ENCODE results near the gene KLHDC7B. TPM values are rescaled to one million over a fixed set of nuclear protein-coding genes. Genes with fewer than 3 reads are reported as not detected.
"Not testable (repeated sequence)": the region's sequence is repeated elsewhere in the genome, so short reads cannot be mapped to it uniquely, and the experiment has no call there.

KLHDC7B gene
- total and polyA plus RNA-seq, 5 experiments from 2014 or later, result 5.3 to 7.9 (median 6.2) TPM

DNA sequence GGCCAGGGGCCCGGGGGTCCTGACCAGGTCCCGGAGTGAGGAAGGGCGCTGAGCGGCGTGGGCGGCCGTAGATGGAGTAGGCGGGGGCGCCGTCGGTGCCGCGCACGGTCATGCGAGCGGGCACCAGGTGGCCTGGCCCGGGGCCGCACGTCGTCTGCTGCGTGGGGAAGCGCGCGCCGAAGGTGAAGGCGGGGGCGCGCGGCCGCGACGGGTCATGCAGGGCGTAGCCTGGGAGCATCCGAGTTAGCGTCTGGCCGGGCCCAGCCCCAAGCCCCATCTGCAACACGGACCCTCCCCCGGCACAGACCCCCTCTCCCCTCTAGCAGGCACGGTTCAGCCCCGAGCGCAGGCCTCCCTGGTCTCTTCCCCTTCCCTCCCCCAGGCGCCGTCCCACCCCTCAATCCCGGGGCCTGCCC, 14.1 kb upstream of the KLHDC7B start:
- Mint-ChIP-seq H3K4me3 (peak overlapping the region; percentile 79 to 91 (median 88)), H3K9me3 (no peaks in the 10 kb centered on the region), H3K36me3 (no peaks in the 10 kb centered on the region), H3K4me1 (peaks cover 20 to 50% (median 33%) of the 10 kb centered on the region in 4 donors), H3K27me3 (peaks cover 0 to 11% (median 0%) of the 10 kb centered on the region in 5 donors), H3K27ac (peak overlapping the region in 7 of 10 donors; percentile 90 to 97 (median 95))
- DNase-seq (peak in 4 of 10 donors; percentile 34 to 71 (median 58)), ATAC-seq (peak; percentile 44 to 56)
- POLR2A ChIA-PET, result interaction anchor here (0.6 to 2.3 kb wide), 7 partner anchors 8 to 90 kb away, joined by 3 to 12 read pairs (median 4); no protein-coding TSS in a partner anchor

DNA sequence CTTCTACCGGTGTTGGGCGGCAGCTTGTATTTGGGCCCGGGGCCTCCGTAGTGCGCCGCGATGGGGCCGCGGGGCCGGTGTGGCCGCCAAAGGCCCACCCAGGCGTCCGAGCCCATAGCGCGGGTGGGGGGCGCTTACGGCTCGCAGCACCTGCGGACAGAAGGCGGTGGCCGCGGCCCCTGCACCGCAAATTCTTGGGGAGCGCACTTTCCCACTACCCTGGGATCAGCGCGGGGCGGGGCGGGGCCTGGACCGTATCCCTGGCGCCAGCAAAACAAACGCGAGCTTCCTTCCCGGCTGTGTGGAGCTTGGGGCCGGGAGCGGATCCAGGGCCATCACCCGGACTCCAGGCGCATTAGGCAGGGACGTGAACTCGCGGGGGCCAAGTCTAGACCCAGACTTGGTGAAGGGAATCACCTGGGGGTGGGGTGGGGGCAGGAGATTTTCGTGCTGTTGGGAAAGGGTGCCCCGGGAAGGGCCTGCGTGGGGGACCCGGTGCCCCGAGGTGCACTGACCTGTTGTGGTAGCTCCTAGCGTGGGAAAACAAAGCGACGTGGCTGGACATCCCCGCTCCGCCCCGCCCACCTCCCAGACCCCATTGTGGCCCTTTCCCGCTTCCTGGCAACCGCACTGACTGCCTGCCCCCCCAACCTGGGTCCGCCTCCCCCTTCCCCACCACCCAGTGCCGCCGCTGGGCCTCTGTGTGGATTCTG, 13.6 kb upstream of the KLHDC7B start:
- POLR2A ChIA-PET, result interaction anchor here (0.6 to 2.3 kb wide), 11 partner anchors 8 to 290 kb away, joined by 3 to 12 read pairs (median 4); partner anchors contain the start of genes LMF2 and NCAPH2
- H3K4me3 Mint-ChIP-seq, result peak overlapping the region; percentile 28 to 91 (median 85)
- H3K4me1 Mint-ChIP-seq, result peaks cover 16 to 47% (median 28%) of the 10 kb centered on the region in 4 donors
- H3K27ac Mint-ChIP-seq, result peak overlapping the region in 6 of 10 donors; percentile 43 to 90 (median 88)
- peaks cover 0 to 11% (median 0%) of the 10 kb centered on the region in 5 donors for H3K27me3 Mint-ChIP-seq
- H3K9me3 Mint-ChIP-seq, result no peaks in the 10 kb centered on the region
- ATAC-seq (no peak), DNase-seq (peak in 1 of 10 donors; percentile 60)
- H3K36me3 Mint-ChIP-seq, result no peaks in the 10 kb centered on the region

DNA sequence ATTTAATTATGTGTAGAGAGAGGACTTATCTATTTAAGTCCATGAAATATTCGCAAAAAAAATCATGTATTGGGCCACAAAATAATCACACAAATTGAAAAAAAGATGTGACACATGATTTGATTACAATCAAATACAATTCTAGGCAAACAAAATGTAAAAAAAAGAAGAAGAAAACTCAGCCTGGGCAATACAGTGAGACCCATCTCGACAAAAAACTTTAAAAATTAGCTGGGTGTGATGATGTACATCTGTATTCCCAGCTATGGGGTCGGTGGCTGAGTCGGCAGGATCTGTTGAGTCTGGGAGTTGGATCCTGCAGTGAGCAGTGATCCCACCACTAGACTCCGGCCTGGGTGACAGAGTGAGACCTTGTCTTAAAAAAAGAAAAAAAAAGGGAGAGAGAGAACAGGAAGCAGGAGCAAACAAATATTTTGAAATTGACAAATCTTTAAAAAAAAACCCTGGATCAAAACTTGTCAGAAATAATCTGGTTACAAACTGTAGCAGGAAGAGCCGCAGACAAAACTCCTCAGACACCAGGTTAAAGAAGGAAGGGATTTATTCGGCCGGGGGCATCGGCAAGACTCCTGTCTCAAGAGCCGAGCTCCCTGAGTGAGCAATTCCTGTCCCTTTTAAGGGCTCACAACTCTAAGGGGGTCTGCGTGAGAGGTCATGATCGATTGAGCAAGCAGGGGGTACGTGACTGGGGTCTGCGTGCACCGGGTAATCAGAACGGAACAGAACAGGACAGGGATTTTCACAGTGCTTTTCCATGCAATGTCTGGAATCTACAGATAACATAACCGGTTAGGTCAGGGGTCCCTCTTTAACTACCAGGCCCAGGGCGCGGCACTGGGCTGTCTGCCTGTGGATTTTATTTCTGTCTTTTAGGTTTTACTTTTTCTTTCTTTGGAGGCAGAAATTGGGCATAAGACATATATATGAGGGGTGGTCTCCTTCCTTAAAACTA, 12.6 kb upstream of the KLHDC7B start:
- POLR2A ChIA-PET, result interaction anchor here (0.6 to 2.3 kb wide), 8 partner anchors 7 to 341 kb away, joined by 3 to 12 read pairs (median 5); partner anchors contain the start of genes KLHDC7B, LMF2 and NCAPH2
- H3K4me3 Mint-ChIP-seq, result peak overlapping the region; percentile 28 to 90 (median 58)

DNA sequence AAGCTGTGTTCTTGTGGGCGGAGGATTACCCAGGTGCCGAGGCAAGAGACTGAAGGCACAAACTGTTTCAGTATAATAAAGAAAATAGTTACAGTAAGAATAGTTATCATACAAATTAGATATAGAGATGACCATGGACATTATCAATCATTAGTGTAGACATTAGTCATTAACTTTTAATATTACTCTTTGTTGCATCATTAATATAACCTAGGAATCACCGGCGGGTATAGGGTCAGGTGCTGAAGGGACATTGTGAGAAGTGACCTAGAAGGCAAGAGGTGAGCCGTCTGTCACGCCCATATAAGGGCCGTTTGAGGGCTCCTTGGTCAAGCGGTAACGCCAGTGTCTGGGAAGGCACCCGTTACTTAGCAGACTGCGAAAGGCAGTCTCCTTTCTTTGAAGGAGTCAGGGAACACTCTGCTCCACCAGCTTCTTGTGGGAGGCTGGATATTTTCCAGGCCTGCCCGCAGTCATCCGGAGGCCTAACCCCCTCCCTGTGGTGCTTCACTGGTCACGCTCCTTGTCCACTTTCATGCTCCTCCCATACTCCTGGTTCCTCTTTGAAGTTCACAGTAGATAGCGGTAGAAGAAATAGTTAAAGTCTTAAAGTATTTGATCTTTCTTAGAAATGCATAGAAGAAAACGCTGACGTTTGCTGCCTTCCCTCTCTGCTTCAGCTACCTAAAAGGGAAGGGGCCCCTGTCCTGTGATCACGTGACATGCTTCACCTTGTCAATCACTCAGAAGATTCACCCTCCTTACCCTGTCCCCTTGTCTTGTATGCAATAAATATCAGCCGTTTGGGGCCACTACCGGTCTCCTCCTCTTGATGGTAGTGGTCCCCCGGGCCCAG, 11.6 kb upstream of the KLHDC7B start:
- H3K9me3 Mint-ChIP-seq, ATAC-seq, H3K36me3 Mint-ChIP-seq: not testable (repeated sequence)
- POLR2A ChIA-PET, result interaction anchor here (1.2 to 7.5 kb wide), 3 partner anchors 7 to 26 kb away, joined by 5 to 121 read pairs (median 6); partner anchors contain the start of genes LMF2, NCAPH2, SCO2 and TYMP
- Mint-ChIP-seq H3K4me1 (peaks cover 10 to 42% (median 18%) of the 10 kb centered on the region in 4 donors), H3K4me3 (peak overlapping the region in 3 of 10 donors; percentile 26 to 71 (median 33)), H3K27ac (peak overlapping the region in 4 of 10 donors; percentile 35 to 89 (median 82)), H3K27me3 (peaks cover 0 to 11% (median 0%) of the 10 kb centered on the region in 5 donors)
- DNase-seq, result peak in 1 of 10 donors; percentile 42

More for the DNA sequence above, 12.6 kb upstream of the KLHDC7B start:
- no peaks in the 10 kb centered on the region for H3K36me3 Mint-ChIP-seq
- H3K9me3 Mint-ChIP-seq, result no peaks in the 10 kb centered on the region
- peaks cover 0 to 11% (median 0%) of the 10 kb centered on the region in 5 donors for H3K27me3 Mint-ChIP-seq
- H3K27ac Mint-ChIP-seq, result peak overlapping the region in 5 of 10 donors; percentile 59 to 89 (median 88)
- H3K4me1 Mint-ChIP-seq, result peaks cover 14 to 46% (median 23%) of the 10 kb centered on the region in 4 donors
- DNase-seq (peak in 1 of 10 donors; percentile 30), ATAC-seq (no peak)

DNA sequence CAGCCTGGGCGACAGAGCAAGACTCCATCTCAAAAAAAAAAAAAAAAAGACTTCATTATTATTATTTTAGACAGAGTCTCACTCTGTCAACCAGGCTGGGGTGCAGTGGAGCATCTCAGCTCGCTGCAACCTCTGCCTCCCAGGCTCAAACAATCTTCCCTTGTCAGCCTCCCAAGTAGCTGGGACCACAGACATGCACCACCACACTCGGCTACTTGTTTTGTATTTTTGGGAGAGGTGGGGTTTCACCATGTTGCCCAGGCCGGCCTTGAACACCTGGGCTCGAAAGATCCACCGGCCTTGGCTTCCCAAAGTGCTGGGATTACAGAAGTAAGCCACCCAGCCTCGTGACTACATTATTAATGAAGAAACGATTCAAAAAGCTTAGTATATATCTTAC, 10.6 kb upstream of the KLHDC7B start:
- no peak overlapping the region for H3K4me3 Mint-ChIP-seq
- H3K4me1 Mint-ChIP-seq, result peaks cover 12 to 51% (median 27%) of the 10 kb centered on the region in 4 donors
- H3K9me3 Mint-ChIP-seq, result no peaks in the 10 kb centered on the region
- POLR2A ChIA-PET, result interaction anchor here (2.0 to 7.5 kb wide), 2 partner anchors 8 to 13 kb away, joined by 6 to 121 read pairs; partner anchors contain the start of genes SCO2 and TYMP
- no peaks in the 10 kb centered on the region for H3K36me3 Mint-ChIP-seq
- DNase-seq (no peak), ATAC-seq (no peak)
- H3K27me3 Mint-ChIP-seq, result peaks cover 0 to 11% (median 0%) of the 10 kb centered on the region in 5 donors
- H3K27ac Mint-ChIP-seq, result no peak overlapping the region

DNA sequence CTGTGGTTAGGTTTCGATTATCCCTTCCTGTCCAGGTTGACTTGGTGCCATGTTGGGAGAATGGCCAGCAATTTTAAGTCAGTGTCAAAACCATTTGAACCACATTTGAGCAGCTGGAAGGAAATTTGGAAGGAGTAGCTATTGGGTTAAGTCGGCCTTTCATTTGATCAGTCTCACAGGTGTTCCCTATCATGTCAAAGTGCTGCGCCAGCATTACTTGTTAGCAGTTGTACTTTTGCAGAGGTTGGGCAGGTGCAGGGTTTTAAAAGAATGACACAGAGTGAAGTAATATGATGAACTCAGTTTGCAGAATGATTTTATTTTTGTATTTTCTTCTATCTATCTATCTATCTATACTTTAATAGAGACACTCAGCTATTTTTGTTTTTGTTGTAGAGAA, 9.5 kb upstream of the KLHDC7B start:
- Mint-ChIP-seq H3K4me3 (no peak overlapping the region), H3K36me3 (no peaks in the 10 kb centered on the region), H3K4me1 (peaks cover 9 to 59% (median 25%) of the 10 kb centered on the region in 4 donors), H3K9me3 (no peaks in the 10 kb centered on the region), H3K27ac (peak overlapping the region in 2 of 10 donors; percentile 37 to 100), H3K27me3 (peaks cover 0 to 8% (median 0%) of the 10 kb centered on the region in 5 donors)
- no peak for ATAC-seq
- DNase-seq, result no peak
- POLR2A ChIA-PET, result interaction anchor here (0.6 to 7.5 kb wide), 5 partner anchors 9 to 409 kb away, joined by 3 to 121 read pairs (median 5); partner anchors contain the start of genes SCO2 and TYMP

DNA sequence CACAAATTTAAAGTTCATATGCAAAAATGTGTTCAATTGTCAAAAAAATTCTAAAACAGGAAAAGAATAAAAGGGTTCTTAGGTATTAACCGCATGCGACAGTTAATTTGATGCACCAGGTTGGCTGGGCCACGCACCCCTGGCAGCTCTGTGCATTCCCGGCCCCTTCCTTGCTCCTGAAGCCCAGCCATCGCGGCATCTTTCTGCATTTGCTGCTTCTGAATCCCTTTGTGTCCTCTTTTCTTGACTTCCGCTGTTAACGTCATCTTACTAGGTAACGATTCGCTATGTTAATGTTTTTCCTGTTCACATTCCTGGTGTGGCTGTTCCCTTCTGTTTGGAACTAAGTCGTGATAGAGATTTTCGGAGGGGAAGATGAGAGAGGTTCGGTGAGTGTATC, 7.9 kb upstream of the KLHDC7B start:
- Mint-ChIP-seq H3K27me3 (peaks cover 0 to 4% (median 0%) of the 10 kb centered on the region in 5 donors), H3K4me3 (peak overlapping the region in 4 of 10 donors; percentile 11 to 65 (median 34)), H3K9me3 (no peaks in the 10 kb centered on the region), H3K4me1 (peaks cover 10 to 70% (median 22%) of the 10 kb centered on the region in 4 donors), H3K36me3 (no peaks in the 10 kb centered on the region), H3K27ac (peak overlapping the region; percentile 63 to 100 (median 86))
- DNase-seq, result no peak
- ATAC-seq, result no peak
- POLR2A ChIA-PET, result interaction anchor here (0.9 to 7.5 kb wide), 4 partner anchors 11 to 93 kb away, joined by 3 to 121 read pairs (median 10); partner anchors contain the start of genes CHKB, SCO2 and TYMP

DNA sequence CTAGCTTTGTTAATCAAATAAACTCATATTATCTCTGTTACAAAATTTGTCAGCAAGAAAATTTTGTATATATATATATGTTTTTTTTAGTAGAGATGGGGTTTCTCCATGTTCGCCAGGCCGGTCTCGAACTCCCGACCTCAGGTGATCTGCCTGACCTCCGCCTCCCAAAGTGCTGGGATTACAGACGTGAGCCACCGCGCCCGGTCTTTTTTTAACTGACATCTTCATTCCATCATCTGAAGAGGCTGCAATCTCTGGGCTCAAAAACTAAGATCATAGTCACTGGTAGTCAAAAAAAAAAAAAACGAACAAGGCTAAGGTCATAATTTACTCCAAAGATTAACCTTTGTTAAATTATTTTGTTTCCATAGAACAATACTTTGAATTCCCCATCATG, 5.3 kb upstream of the KLHDC7B start:
- peak overlapping the region; percentile 65 to 100 (median 89) for H3K27ac Mint-ChIP-seq
- no peak for DNase-seq
- H3K4me1 Mint-ChIP-seq, result peaks cover 8 to 66% (median 33%) of the 10 kb centered on the region in 4 donors
- no peaks in the 10 kb centered on the region for H3K36me3 Mint-ChIP-seq
- H3K4me3 Mint-ChIP-seq, result peak overlapping the region in 3 of 10 donors; percentile 14 to 54 (median 15)
- H3K9me3 Mint-ChIP-seq, result no peaks in the 10 kb centered on the region
- no peak for ATAC-seq
- POLR2A ChIA-PET, result interaction anchor here (0.6 to 7.5 kb wide), 11 partner anchors 7 to 197 kb away, joined by 3 to 121 read pairs (median 17); partner anchors contain the start of genes CHKB, LMF2, NCAPH2 and SCO2
- H3K27me3 Mint-ChIP-seq, result no peaks in the 10 kb centered on the region

DNA sequence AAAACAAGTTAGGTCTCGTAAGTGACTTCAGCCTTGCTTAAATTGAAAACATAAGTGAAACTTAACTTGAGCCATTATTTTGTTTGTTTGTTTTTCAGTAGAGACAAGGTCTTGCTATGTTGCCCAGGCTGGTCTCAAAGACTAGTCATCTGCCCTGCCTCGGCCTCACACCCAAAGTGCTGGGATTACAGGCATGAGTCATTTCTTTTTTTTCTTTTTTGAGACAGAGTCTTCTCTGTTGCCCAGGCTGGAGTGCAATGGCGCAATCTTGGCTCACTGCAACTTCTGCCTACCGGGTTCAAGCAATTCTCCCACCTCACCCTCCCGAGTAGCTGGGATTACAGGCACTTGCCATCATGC, 4.1 kb upstream of the KLHDC7B start:
- not testable (repeated sequence) for H3K36me3 Mint-ChIP-seq, H3K9me3 Mint-ChIP-seq, H3K27me3 Mint-ChIP-seq, DNase-seq, ATAC-seq
- POLR2A ChIA-PET, result interaction anchor here (0.7 to 7.5 kb wide), 4 partner anchors 9 to 79 kb away, joined by 5 to 121 read pairs (median 22); partner anchors contain the start of genes SCO2 and TYMP
- H3K4me1 Mint-ChIP-seq, result peaks cover 13 to 75% (median 40%) of the 10 kb centered on the region in 4 donors
- peak overlapping the region in 9 of 10 donors; percentile 20 to 100 (median 71) for H3K27ac Mint-ChIP-seq
- H3K4me3 Mint-ChIP-seq, result peak overlapping the region in 1 of 10 donors; percentile 65

DNA sequence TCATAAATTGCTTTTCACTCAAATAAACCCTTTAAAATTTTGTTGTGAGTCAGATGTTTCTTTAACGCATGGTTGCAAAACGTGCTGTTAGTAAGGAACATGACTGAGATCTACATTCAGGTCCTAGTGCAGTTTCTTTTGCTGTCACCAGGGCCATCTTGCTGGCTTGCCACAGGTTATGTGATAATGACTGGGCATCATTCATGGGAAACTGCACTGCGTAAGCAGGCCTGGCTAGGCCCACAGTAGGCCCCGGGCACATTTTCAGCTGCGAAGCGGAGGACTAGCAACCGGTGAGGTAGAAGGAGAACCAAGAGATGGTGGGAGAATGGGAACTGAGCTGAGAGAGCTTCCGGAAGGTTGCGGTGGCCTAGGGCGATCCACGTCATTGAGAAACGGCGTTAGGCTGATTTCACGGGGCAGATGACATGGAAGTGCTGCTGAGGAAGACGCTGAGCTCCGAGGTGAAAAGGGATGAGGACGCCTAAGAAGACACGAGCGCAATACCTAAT, 3.2 kb upstream of the KLHDC7B start:
- Mint-ChIP-seq H3K36me3 (no peaks in the 10 kb centered on the region), H3K4me1 (peaks cover 15 to 73% (median 40%) of the 10 kb centered on the region in 4 donors), H3K4me3 (peak overlapping the region in 9 of 10 donors; percentile 3 to 65 (median 49)), H3K27ac (peak overlapping the region in 7 of 10 donors; percentile 8 to 100 (median 85)), H3K9me3 (no peaks in the 10 kb centered on the region), H3K27me3 (no peaks in the 10 kb centered on the region)
- POLR2A ChIA-PET, result interaction anchor here (1.2 kb wide), 1 partner anchor 17 kb away, joined by 3 read pairs; the partner anchor contains the start of gene SCO2
- ATAC-seq, result no peak
- no peak for DNase-seq

Data from naive thymus-derived CD8-positive, alpha-beta T cell (primary cell).